A549 (cell line): Measurements from ENCODE around the gene PARD6A. TPM values are rescaled to one million over a fixed set of nuclear protein-coding genes. Genes with fewer than 3 reads are reported as not detected.

Experiments used
- ATAC-seq, 2 experiments: fragments of 200-7000 bp in 1 of 2; fragments of >200 bp in 1 of 2; cut with Nextera tagmentation in 1 of 2; cut with Tn5 transposase in 1 of 2; 3 replicates each; pipeline versions ENCODE4 v1.8.0 to v1.9.1; 2018 to 2020; ENCODE audit warnings: mild to moderate bottlenecking in 1 of 2, moderate library complexity in 1 of 2
- CTCF ChIA-PET: fragments of 300-600 bp; sonication (Branson Sonifier 250); formaldehyde crosslinking; extraction: SDS; loops from one replicate; lab custom pipeline; 2021; ENCODE audit warnings: antibody characterized with exemption, inconsistent platforms; lab: Yijun Ruan, JAX
- POLR2A ChIA-PET: fragments of 350-600 bp; formaldehyde crosslinking; extraction: SDS; loops from one replicate; lab custom pipeline; 2021; ENCODE audit warnings: antibody characterized with exemption, inconsistent platforms; lab: Yijun Ruan, JAX
- DNase-seq, 2 experiments: peaks; one replicate each; pipeline versions ENCODE4 v3.0.0 to v3.0.0-alpha.2; 2011 to 2016; ENCODE audit warnings: low read depth in 1 of 2, low spot score in 1 of 2
- FAIRE-seq: peaks from 2 replicates; lab custom pipeline; 2011; peaks lifted over from hg19 to GRCh38; lab: Jason Lieb, UNC
- H3K27ac ChIP-seq, 2 experiments: fragments of >200 bp; sonication (Bioruptor Twin); formaldehyde crosslinking; 3 replicates each; pipeline ENCODE4 v1.5.1; 2016 to 2017
- H3K4me1 ChIP-seq: fragments of >200 bp; sonication (Bioruptor Twin); formaldehyde crosslinking; 3 replicates; pipeline ENCODE4 v1.6.1; 2016
- H3K4me2 ChIP-seq: fragments of >200 bp; sonication (Bioruptor Twin); formaldehyde crosslinking; 3 replicates; pipeline ENCODE4 v1.6.1; 2016
- H3K4me3 ChIP-seq: fragments of >200 bp; sonication (Bioruptor Twin); formaldehyde crosslinking; 3 replicates; pipeline ENCODE4 v1.5.1; 2016
- H3K9me3 ChIP-seq: fragments of >200 bp; sonication (Bioruptor Twin); formaldehyde crosslinking; 3 replicates; pipeline ENCODE4 v1.6.1; 2016
- ATOH8 ChIP-seq: fragments of 250-450 bp; sonication (Bioruptor Pico); IDR thresholded peaks from 2 replicates; pipeline ENCODE4 v1.5.0; 2020; ENCODE audit warnings: low read depth, mild to moderate bottlenecking, moderate library complexity
- BCL3 ChIP-seq: fragments of >200 bp; sonication (Bioruptor Twin); formaldehyde crosslinking; IDR thresholded peaks from 3 replicates; pipeline ENCODE4 v1.6.1; 2016
- CBX8 ChIP-seq: fragments of 200-600 bp; sonication (generic); IDR thresholded peaks from 2 replicates; pipeline ENCODE4 v1.6.1; 2016
- E2F6 ChIP-seq: IDR thresholded peaks from 2 replicates; pipeline ENCODE4 v1.6.1; 2012; ENCODE audit warnings: low read depth, borderline replicate concordance
- EHMT2 ChIP-seq: fragments of 200-600 bp; sonication (generic); IDR thresholded peaks from 2 replicates; pipeline ENCODE4 v1.6.1; 2016; ENCODE audit warnings: antibody characterized with exemption, low read depth, mild to moderate bottlenecking, moderate library complexity
- EP300 ChIP-seq, 2 experiments: fragments of >200 bp; sonication (Bioruptor Twin); formaldehyde crosslinking; IDR thresholded peaks; 2 replicates in 1 of 2; 3 replicates in 1 of 2; pipeline ENCODE4 v1.6.1; 2016 to 2017
- ESRRA ChIP-seq: fragments of 150-350 bp; IDR thresholded peaks from 2 replicates; pipeline ENCODE4 v1.6.1; 2014; ENCODE audit warnings: mild to moderate bottlenecking, low read length, borderline replicate concordance
- GATA3 ChIP-seq: IDR thresholded peaks from 2 replicates; pipeline ENCODE4 v1.6.1; 2012; ENCODE audit warnings: borderline replicate concordance
- HDAC2 ChIP-seq: fragments of 200-600 bp; sonication (generic); IDR thresholded peaks from 2 replicates; pipeline ENCODE4 v1.6.1; 2016
- HEYL ChIP-seq: fragments of 250-450 bp; sonication (Bioruptor Pico); IDR thresholded peaks from 2 replicates; pipeline ENCODE4 v1.8.0; 2021; ENCODE audit warnings: mild to moderate bottlenecking, moderate library complexity
- JUN ChIP-seq, 2 experiments: fragments of >200 bp; sonication (Bioruptor Twin); formaldehyde crosslinking; IDR thresholded peaks; 2 replicates in 1 of 2; 3 replicates in 1 of 2; pipeline ENCODE4 v1.6.1; 2016 to 2017
- MYC ChIP-seq: IDR thresholded peaks from 2 replicates; pipeline ENCODE4 v1.6.1; 2012; ENCODE audit warnings: mild to moderate bottlenecking, inconsistent platforms, low read length, improper control_type of control experiment, borderline replicate concordance
- NPAS2 ChIP-seq: fragments of 250-450 bp; sonication (Bioruptor Pico); IDR thresholded peaks from 2 replicates; pipeline ENCODE4 v1.8.0; 2022; ENCODE audit warnings: mild to moderate bottlenecking, moderate library complexity, borderline replicate concordance
- RAD21 ChIP-seq, 2 experiments: fragments of >200 bp in 1 of 2; sonication (Bioruptor Twin) in 1 of 2; formaldehyde crosslinking in 1 of 2; IDR thresholded peaks in 1 of 2; conservative IDR thresholded peaks in 1 of 2; 2 replicates in 1 of 2; 3 replicates in 1 of 2; pipeline ENCODE4 v1.6.1; 2012 to 2018; ENCODE audit warnings: inconsistent platforms in 1 of 2
- SMC3 ChIP-seq: fragments of >200 bp; sonication (Bioruptor Twin); formaldehyde crosslinking; IDR thresholded peaks from 3 replicates; pipeline ENCODE4 v1.6.1; 2018; ENCODE audit warnings: inconsistent platforms
- SREBF2 ChIP-seq: fragments of 450-650 bp; IDR thresholded peaks from 2 replicates; pipeline ENCODE4 v1.6.1; 2014; ENCODE audit warnings: mild to moderate bottlenecking, moderate library complexity
- USF2 ChIP-seq: fragments of 450-650 bp; IDR thresholded peaks from 2 replicates; pipeline ENCODE4 v1.6.1; 2014; ENCODE audit warnings: antibody characterized with exemption
- WGBS: methylation state at CpG from one replicate; pipeline ENCODE4 v1.1.6; 2017; ENCODE audit errors: missing lambda C conversion rate; 5-methylcytosine and 5-hydroxymethylcytosine counted together
- polyA plus RNA-seq, 4 experiments: library from polyadenylated mRNA; depleted of rRNA in 3 of 4; stranded (reverse); fragments of >200 nt; fragmentation: RNase III in 1 of 4; extraction: RNeasy Plus Mini Kit Qiagen cat#74134 plus additional on column Dnase treatment in 1 of 4; gene quantifications; 2 replicates in 3 of 4; 3 replicates in 1 of 4; pipeline ENCODE4 v1.2.3, GENCODE V29; 2011 to 2017
- TF ChIP-seq, protein P1 (sequence below): fragments of 150-350 bp; IDR thresholded peaks from 2 replicates; pipeline ENCODE4 v1.6.1; 2014; ENCODE audit warnings: low read depth, mild to moderate bottlenecking, low read length
- TF ChIP-seq, protein P2 (sequence below): fragments of 250-450 bp; sonication (Bioruptor Pico); IDR thresholded peaks from 2 replicates; pipeline ENCODE4 v1.5.0; 2021; ENCODE audit warnings: mild to moderate bottlenecking, moderate library complexity, borderline replicate concordance

PARD6A gene
- polyA plus RNA-seq, 2 of the 4 experiments (the other 2 are of a cell fraction): 1.4 to 1.7 TPM

- ChIA-PET POLR2A (no interaction called here), CTCF (interaction anchor here (1.0 to 16.7 kb wide), 12 partner anchors 9 to 265 kb away, joined by 3 to 174 read pairs (median 4); partner anchors contain the start of genes RANBP10 and TSNAXIP1)
- FAIRE-seq (no peak), DNase-seq (no peak), ATAC-seq (no peak)
- Histone ChIP-seq H3K27ac (no peak overlapping the region), H3K4me1 (peaks cover 23% of the 10 kb centered on the region), H3K4me3 (no peak overlapping the region), H3K4me2 (no peak overlapping the region), H3K9me3 (no peaks in the 10 kb centered on the region)
- 91% methylated on average over 2 of the region's 6 CpGs for WGBS
- TF ChIP-seq MYC (no peak), HDAC2 (no peak), RAD21 (conservative IDR thresholded peaks at IDR 0.05 in 1 of 2, IDR thresholded peaks at IDR 0.05 in 1 of 2) (no peak), SMC3 (no peak), EP300 (IDR thresholded peaks at IDR 0.05) (no peak), NPAS2 (CRISPR knock-in tag) (no peak), ATOH8 (CRISPR knock-in tag) (no peak), JUN (IDR thresholded peaks at IDR 0.05) (no peak), ESRRA (no peak)
Measured at GRCh38 chr16:67663877-67664222, 3.1 kb downstream of the PARD6A start.

DNA sequence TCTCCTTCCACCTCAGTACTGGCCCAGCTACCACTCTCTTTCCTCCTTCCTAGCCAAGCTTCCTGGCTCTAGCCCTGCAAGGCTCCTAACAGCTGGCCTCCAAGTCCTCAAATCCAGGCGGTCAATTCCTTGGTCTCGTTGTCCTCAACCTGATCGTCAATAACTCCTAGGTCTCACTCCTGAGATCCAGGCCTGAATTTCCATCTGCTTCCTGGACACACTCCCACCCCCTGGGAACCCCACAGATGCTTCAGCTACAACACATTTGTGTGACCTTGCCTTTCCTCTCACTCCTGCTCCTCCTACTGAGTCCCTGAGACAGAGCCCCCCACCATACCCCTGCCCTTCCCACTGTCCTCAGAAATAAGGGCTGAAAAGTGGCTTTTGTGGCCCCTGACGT is 3.5 kb downstream of the PARD6A start:
- no peak for FAIRE-seq

More for the DNA sequence above, 3.5 kb downstream of the PARD6A start:
- no peak for ATAC-seq
- POLR2A ChIA-PET: no interaction called here
- DNase-seq: no peak
- TF ChIP-seq ATOH8 (CRISPR knock-in tag) (no peak), BCL3 (no peak), NPAS2 (CRISPR knock-in tag) (no peak), USF2 (no peak), SREBF2 (no peak), RAD21 (conservative IDR thresholded peaks at IDR 0.05 in 1 of 2, IDR thresholded peaks at IDR 0.05 in 1 of 2) (no peak), CBX8 (no peak), E2F6 (no peak), HEYL (CRISPR knock-in tag) (no peak), GATA3 (no peak), EHMT2 (no peak)
- TF ChIP-seq, protein P1, sequence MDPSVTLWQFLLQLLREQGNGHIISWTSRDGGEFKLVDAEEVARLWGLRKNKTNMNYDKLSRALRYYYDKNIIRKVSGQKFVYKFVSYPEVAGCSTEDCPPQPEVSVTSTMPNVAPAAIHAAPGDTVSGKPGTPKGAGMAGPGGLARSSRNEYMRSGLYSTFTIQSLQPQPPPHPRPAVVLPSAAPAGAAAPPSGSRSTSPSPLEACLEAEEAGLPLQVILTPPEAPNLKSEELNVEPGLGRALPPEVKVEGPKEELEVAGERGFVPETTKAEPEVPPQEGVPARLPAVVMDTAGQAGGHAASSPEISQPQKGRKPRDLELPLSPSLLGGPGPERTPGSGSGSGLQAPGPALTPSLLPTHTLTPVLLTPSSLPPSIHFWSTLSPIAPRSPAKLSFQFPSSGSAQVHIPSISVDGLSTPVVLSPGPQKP: no peak
- TF ChIP-seq, protein P2, sequence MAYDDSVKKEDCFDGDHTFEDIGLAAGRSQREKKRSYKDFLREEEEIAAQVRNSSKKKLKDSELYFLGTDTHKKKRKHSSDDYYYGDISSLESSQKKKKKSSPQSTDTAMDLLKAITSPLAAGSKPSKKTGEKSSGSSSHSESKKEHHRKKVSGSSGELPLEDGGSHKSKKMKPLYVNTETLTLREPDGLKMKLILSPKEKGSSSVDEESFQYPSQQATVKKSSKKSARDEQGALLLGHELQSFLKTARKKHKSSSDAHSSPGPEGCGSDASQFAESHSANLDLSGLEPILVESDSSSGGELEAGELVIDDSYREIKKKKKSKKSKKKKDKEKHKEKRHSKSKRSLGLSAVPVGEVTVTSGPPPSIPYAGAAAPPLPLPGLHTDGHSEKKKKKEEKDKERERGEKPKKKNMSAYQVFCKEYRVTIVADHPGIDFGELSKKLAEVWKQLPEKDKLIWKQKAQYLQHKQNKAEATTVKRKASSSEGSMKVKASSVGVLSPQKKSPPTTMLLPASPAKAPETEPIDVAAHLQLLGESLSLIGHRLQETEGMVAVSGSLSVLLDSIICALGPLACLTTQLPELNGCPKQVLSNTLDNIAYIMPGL (CRISPR knock-in tag): no peak
- H3K4me2 ChIP-seq: no peak overlapping the region
- H3K27ac ChIP-seq: no peak overlapping the region
- H3K9me3 ChIP-seq: no peaks in the 10 kb centered on the region
- H3K4me1 ChIP-seq: peaks cover 19% of the 10 kb centered on the region
- H3K4me3 ChIP-seq: no peak overlapping the region
- WGBS: 83% methylated on average over 4 of the region's 4 CpGs
- CTCF ChIA-PET: interaction anchor here (1.0 to 16.7 kb wide), 13 partner anchors 8 to 265 kb away, joined by 3 to 174 read pairs (median 5); partner anchors contain the start of genes CTCF, RANBP10 and TSNAXIP1
